HG03066 (cell line): ENCODE measurements around the gene TMEM245.
"Not testable (repeated sequence)": the region's sequence is repeated elsewhere in the genome, so short reads cannot be mapped to it uniquely, and the experiment has no call there.

Experiments
- ATAC-seq: cut with Tn5 transposase; IDR thresholded peaks from one replicate; pipeline ENCODE4 v1.9.1; 2021; ENCODE audit warnings: low read depth; ENCODE audit not compliant: unreplicated experiment

The TMEM245 gene

DNA sequence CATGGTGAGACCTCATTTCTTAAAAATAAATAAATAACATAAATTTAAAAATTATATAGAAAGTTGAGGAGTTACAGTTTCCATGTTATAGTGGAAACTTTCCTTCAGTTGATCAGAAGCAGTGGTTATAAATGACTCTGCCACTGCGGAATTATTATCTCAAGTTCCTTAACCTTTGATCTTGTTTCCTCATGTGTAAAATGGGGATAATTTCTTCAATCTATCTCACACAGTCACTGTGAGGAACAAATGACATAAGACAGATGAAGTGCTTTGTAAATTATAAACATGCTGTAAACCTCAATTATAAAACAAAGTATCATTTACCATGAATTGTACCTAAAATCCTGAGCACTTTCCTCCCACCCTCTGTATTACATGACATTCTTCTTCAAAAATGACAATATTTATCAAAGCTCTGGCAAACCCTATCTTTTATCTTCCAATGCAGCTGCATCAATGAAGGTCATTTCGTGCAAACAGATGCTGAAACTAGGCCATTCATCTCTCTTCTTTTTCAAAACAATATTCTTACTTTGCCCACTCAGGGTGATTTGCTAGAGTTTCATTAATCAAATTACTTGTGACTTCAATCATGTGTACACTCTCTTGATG, 46.8 kb downstream of the TMEM245 start:
- ATAC-seq: no peak

DNA sequence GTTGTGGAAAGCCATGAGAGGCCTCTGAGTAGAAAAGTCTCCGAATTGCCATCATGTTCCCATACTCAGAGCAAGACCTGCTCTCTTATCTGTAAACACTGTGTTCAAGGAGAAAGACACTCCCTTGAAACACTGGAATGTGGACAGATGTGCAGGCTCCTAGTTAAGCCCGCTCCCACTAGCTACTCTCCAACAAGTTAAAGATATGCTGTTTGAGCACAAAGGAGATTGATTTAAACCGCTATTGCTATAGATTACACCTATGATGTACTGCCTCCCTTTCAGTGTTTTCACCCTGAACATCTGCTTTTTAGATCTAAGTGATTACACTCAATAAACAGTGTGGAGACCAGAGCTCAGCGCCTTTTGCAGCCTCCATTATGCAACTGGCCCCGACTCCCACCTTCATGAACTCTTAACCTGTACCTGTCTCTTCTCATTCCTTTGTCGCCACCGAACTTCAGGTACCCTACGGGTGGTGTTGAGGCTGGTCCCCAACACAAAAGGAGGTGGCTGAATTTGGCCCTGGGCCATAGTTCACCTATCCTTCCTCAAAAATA, 47.5 kb downstream of the TMEM245 start:
- no peak for ATAC-seq

DNA sequence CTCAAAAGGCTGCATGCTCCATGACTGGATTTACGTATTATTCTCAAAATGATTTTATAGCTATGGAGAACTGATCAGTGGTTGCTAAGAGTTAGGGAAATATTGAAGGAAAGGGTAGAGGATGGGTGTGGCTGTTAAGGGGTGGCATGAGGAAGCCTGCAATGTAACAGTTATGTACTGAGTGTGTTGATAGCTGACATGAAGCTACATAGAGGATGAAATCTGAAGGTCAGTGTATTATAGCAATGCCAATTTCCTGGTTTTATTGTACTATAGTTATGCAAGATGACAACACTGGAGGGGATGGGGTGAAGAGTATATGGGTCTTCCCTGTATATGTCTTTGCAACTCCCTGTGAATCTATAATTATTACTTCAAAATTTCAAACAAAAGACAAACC, 51.0 kb downstream of the TMEM245 start:
- ATAC-seq: no peak

DNA sequence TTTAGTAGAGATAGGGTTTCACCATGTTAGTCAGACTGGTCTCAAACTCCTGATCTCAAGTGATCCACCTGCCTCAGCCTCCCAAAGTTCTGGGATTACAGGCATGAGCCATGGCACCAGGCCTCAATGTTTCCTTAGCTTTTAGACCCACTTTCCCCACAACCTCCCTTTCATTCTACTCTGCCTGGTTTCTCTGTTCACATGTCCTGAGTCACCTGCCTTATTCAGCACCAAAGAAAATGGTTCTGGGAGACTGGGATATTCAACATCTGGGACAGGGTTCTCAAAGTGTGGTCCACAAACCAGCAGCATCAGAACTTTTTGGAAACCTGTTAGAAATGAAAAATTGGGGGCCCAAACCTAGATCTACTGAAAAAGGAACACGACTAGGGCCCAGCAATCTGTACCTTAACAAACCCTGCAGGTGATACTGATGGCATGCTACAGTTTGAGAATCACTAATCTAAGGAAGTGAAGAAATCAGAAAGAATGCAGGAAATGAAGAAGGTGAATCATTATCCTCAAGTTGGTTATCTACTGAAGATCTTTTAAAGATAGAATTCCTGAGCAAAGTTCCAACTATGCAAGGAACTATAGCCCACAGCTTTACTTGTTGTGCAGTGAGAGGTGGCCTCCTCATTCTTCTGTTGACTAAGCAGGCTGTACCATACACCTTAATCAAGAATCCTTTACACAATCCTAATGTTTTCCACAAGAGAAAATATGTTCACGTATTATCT, 54.6 kb downstream of the TMEM245 start:
- ATAC-seq: no peak

DNA sequence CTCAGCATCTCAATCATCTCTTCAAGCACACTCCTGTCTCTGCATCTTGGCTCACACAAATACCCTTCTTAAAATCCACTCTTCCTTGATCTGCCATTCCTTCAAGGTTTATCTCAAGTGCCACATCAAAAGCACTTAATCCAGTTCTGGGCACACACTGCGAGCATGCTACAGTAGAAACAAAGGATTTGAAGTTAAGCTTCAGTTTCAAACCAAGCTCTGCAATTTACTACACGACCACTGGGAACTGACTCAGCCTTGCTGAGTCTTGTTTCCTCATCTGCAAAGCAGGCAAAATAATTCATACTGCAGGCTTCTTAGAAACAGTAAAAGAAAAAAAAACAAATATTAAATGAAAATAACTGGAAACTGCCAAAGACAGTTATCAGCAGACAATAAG, 56.0 kb downstream of the TMEM245 start:
- ATAC-seq: no peak

DNA sequence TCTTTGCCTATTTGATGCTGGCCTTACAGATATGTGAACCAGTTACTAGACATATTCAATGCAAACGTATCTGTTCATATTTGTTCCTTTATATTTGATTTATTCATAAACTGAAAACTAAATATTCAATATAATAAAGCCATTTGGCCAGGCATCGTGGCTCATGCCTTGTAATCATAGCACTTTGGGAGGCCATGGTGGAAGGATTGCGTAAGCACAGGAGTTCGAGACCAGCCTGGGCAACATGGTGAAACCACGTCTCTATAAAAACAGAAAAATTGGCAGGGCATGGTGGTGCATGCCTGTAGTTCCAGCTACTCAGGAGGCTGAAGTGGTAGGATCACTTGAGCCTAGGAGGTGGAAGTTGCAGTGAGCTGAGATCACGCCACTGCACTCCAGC, 57.2 kb downstream of the TMEM245 start:
- no peak for ATAC-seq

DNA sequence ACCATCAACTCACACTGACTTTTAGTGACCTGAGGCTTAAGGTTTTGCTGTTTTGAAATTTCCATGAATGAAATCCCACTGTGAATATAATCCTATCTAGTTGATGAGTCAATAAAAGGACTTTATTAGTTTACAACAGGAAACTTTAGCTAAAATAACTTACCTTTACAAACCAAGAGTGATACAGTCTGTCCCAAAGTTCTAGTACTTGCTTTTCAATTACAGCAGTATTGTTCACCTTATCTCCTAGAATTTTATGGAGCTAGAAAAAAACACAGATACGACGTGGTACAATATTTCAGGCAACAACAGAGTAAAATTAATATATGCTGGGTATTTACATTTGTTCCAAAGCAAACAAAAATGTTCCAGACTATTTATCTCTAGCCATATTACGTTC, 59.6 kb downstream of the TMEM245 start:
- ATAC-seq: no peak

DNA sequence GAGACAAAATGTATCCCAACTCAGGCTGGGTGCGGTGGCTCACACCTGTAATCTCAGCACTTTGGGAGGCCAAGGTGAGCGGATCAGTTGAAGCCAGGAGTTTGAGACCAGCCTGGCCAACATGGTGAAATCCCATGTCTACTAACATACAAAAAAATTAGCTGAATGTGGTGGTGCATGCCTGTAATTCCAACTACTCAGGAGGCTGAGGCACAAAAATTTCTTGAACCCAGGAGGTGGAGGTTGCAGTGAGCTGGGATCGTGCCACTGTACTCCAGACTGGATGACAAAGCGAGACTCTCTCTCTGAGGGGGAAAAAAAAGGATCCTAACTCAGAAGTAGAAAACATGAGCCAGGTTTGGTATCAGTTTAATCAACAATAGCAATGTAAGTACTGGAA, 66.6 kb downstream of the TMEM245 start:
- not testable (repeated sequence) for ATAC-seq

DNA sequence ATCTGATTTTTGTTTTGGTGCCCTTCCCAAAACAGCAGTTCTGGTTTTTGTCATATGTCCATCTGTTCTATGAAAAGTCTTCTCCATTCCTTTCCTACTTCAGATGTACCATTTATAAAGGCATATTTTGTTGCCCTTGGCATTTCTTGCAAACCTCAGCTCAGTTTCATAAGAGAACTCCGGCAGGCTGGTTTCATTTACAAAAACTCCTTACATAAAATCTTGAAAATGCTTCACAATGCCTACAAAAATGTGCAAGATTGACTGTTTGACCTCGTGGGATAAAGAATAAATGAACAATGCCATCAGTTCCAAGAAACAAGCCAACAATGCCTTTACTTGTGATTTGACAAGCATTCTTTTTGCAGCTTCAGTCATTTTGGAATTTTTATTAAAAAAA, 67.3 kb downstream of the TMEM245 start:
- no peak for ATAC-seq

DNA sequence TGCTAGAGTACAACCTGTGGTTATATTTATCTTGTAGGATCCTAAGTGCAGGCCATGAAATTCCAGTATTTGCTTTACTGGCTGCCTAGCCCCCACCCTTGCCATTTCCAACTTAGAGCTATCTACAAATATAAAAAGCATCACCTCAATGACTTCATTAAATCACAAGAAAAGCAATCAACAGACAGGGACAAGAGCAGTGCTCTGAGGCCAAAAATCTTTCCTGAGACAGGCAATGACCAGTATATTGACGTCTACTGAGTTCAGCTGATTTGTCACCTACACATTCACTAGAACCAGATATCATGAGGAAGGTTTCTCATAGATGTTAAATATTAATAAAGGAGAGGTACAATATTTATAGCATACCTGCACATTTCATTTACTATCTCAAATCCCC, 68.0 kb downstream of the TMEM245 start:
- no peak for ATAC-seq

DNA sequence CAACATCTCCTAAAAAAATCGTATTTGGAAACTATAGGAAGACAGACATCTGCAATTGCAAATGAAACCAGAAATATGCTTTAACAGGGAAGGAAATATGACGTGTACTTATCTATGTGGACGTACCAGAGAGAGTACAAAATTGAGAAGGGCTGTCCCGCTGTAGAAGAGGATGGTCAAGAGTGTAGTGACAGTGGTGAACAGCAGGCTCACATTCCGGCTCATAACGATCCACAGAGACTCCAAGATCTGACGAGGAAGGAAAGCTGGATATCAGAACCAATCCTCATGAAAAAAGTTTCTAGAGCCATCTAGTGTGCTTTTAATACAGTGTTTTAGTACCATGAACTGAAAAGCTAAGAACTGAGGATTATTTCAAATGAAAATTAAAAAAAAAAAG, 69.3 kb downstream of the TMEM245 start:
- no peak for ATAC-seq

DNA sequence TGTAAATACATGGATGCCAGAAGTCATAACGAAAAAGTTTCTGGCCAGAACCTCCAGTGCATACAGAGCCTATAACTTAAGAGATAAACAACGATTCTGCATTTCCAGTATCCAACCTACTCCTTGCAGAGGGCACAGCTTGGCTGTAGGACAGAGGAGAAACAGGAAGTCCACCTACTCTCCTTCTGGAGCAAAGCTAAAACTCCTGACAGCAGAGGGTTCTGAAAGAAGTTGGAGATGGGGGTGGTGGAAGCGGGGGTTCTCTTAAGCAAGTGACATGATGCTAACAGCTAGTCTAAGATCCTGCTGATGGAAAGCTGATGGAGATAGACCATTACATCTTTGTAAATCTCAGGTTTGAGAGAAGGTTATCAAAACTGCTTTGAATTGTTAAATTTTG, 70.9 kb downstream of the TMEM245 start:
- ATAC-seq: no peak

DNA sequence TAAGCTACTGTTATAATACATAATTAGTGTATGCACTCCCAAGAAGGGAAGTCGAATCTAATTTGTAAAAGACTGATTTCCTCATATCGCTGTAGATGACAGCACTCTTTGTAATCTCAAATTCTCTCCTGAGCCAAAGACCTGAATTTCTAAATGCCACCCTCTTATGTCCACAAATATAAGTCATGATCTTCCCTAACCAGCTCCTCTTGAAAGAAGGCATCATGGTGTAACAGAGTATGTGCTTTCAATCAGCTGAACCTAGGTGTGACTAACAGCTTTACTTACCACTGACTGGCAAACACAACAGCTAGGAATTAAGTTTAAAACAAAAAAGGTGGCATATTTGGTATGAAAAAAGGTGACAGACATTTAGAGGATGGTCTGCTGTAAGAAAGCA, 72.5 kb downstream of the TMEM245 start:
- no peak for ATAC-seq

DNA sequence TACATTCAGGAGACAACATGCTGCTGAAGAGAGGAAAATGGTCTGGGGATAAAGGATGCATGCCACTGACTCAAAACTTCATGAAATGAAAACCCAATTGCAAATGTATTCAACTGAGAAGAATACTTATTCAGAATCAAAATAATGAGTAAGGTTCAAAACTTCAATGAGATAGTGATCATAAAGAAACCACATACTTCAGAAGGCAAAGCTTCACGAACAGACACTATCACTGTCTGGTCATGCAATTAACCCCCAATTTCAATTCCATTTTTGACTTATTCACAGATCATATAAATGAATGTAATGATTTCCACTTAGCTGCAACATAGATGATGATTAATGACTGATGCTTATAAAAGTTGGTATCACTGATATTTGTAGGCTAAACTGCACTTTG, 73.4 kb downstream of the TMEM245 start:
- no peak for ATAC-seq

DNA sequence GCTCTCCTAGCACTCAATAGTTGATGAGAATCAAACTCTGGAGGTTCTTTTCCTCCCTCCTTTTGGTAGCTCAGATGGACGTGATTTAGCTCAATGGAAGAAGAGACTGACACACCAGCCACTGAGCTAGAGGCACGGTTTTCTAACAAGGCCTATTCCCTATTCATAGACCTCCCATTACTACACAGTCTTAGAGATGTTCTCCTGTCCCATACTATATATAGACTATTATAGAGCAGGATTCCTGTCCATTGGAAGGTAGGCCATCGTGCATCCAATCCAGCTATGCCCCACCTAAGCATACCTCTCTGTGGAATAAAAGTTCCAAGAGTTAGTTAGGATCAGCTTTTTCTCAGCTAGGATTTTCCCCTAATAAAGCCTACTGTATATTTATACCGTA, 76.2 kb downstream of the TMEM245 start:
- no peak for ATAC-seq

DNA sequence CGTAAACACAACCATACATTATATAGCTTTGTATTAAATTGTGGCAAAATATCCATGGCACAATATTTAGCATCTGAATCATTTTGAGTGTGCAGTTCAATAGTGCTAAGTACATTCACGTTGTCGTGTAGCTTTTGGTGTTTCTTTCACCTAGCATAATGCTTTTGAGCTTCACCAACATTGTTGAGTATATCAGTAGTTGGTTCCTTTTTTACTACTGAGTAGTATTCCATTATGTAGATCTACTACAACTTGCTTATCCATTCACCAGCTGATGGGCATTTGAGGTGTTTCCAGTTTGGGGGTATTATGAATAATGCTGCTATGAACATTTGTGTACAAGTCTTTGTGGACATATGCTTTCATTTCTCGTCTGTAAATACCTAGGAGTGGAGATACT, 79.2 kb downstream of the TMEM245 start:
- no peak for ATAC-seq

DNA sequence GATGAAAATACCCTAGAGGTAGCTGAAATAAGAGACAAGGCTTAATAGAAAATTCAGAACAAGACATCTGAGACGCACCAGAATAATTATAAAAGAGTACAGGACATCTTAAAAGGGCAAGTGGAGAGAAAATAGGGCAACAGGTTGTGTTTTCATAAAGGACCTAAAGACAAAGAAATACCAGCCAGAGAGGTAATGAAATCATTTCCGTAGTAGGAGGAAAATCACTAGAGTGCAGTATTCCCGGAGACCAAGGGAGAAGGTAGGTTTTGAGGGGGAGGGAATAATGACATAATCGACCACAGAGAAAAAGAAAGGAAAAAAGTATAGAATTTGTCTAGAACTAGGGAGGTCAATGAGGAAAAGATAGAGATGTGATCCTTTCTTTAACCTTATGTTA, 80.2 kb downstream of the TMEM245 start:
- ATAC-seq: no peak

DNA sequence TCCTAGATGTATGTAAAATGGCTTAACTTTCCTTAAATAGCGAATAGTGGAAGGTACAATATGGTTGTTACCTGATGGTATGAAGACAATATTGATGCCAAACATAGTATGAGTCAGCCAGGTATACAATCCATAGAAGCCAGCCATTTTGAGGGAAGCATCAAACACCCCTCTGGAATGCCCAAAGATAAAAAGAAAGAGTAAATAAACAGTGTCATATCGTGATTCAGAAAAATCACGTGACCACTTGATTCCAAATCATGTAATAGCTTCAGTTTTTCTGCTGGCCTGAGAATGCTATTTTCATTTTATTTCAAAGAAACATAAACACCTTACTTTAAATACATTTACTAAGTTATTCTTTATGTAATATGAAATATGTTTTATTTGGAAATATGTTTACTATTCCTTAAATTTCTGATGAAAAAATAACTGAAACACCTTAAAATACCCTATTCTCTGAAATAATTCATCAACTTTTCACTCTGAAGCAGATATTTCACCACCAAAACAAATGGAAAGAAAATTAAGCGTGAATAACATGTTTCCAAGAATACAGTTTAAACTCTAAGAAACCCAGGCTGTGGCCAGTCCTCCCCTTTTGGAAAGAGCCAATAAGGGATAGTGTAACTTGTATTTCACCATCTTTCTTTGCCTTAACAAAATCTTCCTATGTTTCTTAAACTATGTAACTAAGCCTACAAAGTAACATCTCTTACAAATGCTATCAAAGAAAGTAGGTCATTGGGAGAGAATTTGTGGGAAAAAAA, 81.6 kb downstream of the TMEM245 start:
- no peak for ATAC-seq

DNA sequence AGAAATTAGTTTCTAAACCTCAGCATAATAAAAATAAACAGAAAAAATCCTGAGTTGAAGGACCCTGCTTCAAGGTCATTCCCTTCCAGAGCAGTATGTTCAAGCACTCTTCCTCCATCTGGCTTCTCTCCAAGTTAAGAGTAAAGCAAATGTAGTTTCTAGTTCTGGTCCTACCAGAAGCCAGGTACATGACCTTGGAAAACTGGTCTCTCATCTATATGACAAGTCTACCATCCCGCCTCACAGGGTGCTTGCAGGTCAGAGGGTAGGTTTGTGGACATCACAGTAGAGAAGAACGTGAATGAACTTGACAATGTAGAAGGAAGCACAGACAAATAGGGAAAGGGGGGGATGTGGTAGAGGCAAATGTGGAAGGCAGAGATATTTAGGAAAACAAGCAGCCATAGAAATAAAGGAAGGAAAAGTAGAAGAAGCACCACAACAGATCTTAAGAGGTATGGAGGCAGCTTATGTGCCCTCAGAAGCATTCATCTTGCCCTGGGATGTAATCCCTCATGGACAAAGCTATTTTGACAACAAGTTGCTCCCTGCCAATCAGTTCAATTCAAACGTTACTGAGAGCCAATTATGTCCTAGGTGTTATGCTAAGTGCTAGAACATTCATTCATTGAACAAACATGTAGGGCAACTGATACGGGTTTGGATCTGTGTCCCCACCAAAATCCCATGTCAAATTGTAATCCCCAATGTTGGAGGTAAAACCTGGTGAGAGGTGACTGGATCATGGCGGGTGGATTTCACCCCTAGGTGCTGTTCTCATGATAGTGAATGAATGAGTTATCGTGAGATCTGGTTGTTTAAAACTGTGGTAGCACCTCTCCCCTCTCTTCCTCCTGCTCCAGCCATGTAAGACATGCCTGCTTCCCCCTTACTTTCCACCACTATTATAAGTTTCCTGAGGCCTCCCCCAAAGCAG, 82.7 kb downstream of the TMEM245 start:
- ATAC-seq: no peak

DNA sequence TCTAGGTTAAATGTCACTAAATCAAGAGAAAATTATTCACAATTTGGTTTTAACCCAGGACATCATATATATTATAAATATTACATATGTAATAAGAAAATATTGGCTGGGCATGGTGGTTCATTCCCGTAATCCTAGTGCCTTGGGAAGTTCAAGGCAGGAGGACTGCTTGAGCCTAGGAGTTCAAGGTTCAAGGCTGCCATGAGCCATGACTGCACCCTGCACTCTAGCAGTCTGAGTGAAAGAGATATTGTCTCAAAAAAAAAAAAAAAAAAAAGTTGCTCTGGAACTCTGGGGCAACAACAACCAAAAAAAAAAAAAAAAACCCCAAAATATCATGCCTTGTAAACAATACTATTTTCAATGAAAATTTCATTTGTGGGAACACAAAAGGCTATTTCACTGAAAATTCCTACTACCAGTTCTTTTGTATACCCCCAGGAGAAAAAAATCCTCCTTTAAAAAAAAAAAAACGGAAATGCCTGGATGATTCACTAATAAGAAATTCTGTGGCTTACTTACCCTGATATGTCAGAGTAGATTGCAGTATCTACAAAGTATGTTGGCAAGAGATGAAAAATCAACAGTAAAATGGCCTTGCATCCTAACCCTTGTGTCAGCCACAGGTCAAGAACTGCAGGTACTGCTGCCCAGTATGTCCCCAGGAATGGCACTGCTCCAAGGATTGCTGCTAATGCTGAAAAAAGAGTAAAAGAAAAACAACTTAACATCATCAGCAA, 83.9 kb downstream of the TMEM245 start:
- ATAC-seq: no peak
